ENCODE data around the gene INSM2. TPM values are rescaled to one million over a fixed set of nuclear protein-coding genes. Genes with fewer than 3 reads are reported as not detected.

INSM2 gene
- total and polyA plus RNA-seq, 5 donors: not detected

DNA sequence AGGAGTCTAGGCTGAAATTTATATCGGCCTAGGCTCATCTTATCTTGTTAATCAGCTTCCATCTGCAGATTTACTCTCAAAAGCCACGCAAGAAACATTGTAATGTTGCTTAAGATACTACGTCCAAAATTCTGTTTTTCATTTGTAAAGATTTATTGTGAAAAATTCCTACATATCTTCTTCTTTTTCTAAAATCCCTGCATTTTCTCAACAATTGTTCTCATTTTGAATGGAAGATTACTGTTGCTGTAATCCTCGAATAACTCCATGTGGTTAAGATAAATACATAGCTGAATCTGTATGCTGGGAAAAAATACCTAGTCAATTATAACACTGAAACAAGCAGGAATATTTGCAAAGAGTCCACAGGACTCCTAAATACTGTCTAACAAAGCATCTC lies 15.6 kb downstream of the INSM2 start:
- Histone ChIP-seq H3K9me3 (ENCODE audit: control insufficient read depth, low read length) (no peaks in the 10 kb centered on the region), H3K27ac (ENCODE audit: low read length) (no peak overlapping the region), H3K27me3 (ENCODE audit: control insufficient read depth, insufficient read depth) (no peaks in the 10 kb centered on the region), H3K4me1 (ENCODE audit: control insufficient read depth, insufficient read depth, low read length) (no peaks in the 10 kb centered on the region), H3K4me3 (ENCODE audit: low read length) (no peak overlapping the region)
- intact Hi-C loops (cut with DNase I): no loop called here
- no peak for ATAC-seq
- 90% methylated on average over 4 of the region's 4 CpGs for WGBS
- no peak for DNase-seq

DNA sequence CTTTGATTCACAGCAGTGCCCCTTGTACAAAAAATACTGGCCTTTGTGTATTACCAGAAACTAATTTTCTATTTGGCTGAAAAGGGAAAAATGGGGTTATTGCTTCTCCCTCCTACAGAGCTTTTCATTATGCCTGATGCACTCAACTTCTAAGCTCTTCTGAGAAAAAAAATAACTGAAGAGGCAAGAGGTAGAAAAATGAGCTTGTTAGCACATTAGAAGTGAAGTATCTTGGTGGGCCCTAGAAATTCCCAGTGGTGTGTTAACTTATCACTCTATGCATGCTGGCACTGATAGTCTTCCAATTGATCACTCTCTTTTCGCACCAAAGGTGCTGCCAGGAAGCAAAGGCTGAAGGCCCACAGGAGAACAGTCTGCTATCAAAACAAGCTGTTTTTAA lies 17.1 kb downstream of the INSM2 start:
- Histone ChIP-seq H3K27ac (ENCODE audit: low read length) (no peak overlapping the region), H3K4me3 (ENCODE audit: low read length) (no peak overlapping the region), H3K27me3 (ENCODE audit: control insufficient read depth, insufficient read depth) (no peaks in the 10 kb centered on the region), H3K4me1 (ENCODE audit: control insufficient read depth, insufficient read depth, low read length) (no peaks in the 10 kb centered on the region), H3K9me3 (ENCODE audit: control insufficient read depth, low read length) (no peaks in the 10 kb centered on the region)
- intact Hi-C loops (cut with DNase I): no loop called here
- WGBS: 97% methylated on average over 1 of the region's 1 CpG
- ATAC-seq (no peak), DNase-seq (no peak)

- intact Hi-C loops (cut with DNase I): no loop called here
- 30% methylated on average over 1 of the region's 1 CpG for WGBS
- no peaks in the 10 kb centered on the region for H3K27me3 ChIP-seq (ENCODE audit: control insufficient read depth, insufficient read depth)
- H3K9me3 ChIP-seq (ENCODE audit: control insufficient read depth, low read length): no peaks in the 10 kb centered on the region
- DNase-seq (no peak), ATAC-seq (peak in 1 of 2 donors; percentile 57)
- H3K27ac ChIP-seq (ENCODE audit: low read length): no peak overlapping the region
- no peaks in the 10 kb centered on the region for H3K4me1 ChIP-seq (ENCODE audit: control insufficient read depth, insufficient read depth, low read length)
- no peak overlapping the region for H3K4me3 ChIP-seq (ENCODE audit: low read length)
These were observed 19.8 kb downstream of the INSM2 start for GRCh38 chr14:35553808-35554207.

DNA sequence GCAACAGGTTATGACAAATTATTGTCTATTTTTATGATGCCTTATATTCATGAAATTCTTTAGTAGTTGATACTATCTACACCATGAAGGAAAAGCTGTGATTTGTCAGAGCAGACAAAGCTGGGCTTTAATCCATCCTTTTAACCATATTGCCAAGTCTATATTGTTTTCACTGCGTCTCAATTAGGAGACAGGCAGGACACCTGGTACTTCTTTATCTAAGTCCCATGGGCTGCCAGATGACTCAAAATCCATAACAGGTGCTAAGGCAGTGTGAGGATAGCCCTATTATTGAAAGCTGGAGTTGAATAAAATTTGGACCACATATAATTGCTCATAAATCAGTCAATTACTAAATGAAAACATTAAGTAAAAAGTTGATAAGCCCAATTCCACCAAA lies 22.6 kb downstream of the INSM2 start:
- DNase-seq (no peak), ATAC-seq (no peak)
- no peak overlapping the region for H3K27ac ChIP-seq (ENCODE audit: low read length)
- no peaks in the 10 kb centered on the region for H3K9me3 ChIP-seq (ENCODE audit: control insufficient read depth, low read length)
- H3K4me1 ChIP-seq (ENCODE audit: control insufficient read depth, insufficient read depth, low read length): no peaks in the 10 kb centered on the region
- 71% methylated on average over 1 of the region's 1 CpG for WGBS
- H3K27me3 ChIP-seq (ENCODE audit: control insufficient read depth, insufficient read depth): no peaks in the 10 kb centered on the region
- intact Hi-C loops (cut with DNase I): no loop called here
- no peak overlapping the region for H3K4me3 ChIP-seq (ENCODE audit: low read length)

DNA sequence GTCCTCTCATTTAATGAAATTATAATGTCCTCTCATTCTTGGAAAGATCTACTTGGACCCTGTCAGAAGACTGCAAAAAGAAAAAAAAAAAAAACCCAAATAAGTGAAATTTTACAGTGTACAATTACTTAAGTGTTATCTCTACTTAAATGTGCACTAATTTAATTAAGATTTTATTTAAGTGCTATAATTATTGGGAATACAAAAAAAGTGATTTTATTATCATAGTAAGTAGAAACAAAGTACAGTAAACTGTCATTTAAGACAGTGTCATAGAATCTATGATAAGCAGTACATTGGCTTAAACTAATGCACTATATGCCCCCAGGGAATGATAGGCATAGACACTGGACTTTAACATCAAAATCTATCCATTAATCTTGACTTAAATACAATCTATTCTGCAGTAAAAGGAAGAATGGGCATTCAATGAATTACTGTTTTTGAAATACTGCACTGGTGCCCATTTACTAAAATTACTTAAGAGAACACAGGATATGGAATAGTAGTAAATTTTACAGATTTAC lies 23.3 kb downstream of the INSM2 start:
- Histone ChIP-seq H3K4me1 (ENCODE audit: control insufficient read depth, insufficient read depth, low read length) (no peaks in the 10 kb centered on the region), H3K4me3 (ENCODE audit: low read length) (no peak overlapping the region), H3K27ac (ENCODE audit: low read length) (no peak overlapping the region), H3K9me3 (ENCODE audit: control insufficient read depth, low read length) (no peaks in the 10 kb centered on the region), H3K27me3 (ENCODE audit: control insufficient read depth, insufficient read depth) (no peaks in the 10 kb centered on the region)
- ATAC-seq (no peak), DNase-seq (no peak)
- intact Hi-C loops (cut with DNase I): no loop called here

GRCh38 chr14:35558680-35559079 lies 24.7 kb downstream of the INSM2 start:
- intact Hi-C loops (cut with DNase I): no loop called here
- 41% methylated on average over 2 of the region's 2 CpGs for WGBS
- ATAC-seq (no peak), DNase-seq (no peak)
- Histone ChIP-seq H3K27ac (ENCODE audit: low read length) (no peak overlapping the region), H3K4me1 (ENCODE audit: control insufficient read depth, insufficient read depth, low read length) (no peaks in the 10 kb centered on the region), H3K4me3 (ENCODE audit: low read length) (no peak overlapping the region), H3K9me3 (ENCODE audit: control insufficient read depth, low read length) (no peaks in the 10 kb centered on the region), H3K27me3 (ENCODE audit: control insufficient read depth, insufficient read depth) (no peaks in the 10 kb centered on the region)

DNA sequence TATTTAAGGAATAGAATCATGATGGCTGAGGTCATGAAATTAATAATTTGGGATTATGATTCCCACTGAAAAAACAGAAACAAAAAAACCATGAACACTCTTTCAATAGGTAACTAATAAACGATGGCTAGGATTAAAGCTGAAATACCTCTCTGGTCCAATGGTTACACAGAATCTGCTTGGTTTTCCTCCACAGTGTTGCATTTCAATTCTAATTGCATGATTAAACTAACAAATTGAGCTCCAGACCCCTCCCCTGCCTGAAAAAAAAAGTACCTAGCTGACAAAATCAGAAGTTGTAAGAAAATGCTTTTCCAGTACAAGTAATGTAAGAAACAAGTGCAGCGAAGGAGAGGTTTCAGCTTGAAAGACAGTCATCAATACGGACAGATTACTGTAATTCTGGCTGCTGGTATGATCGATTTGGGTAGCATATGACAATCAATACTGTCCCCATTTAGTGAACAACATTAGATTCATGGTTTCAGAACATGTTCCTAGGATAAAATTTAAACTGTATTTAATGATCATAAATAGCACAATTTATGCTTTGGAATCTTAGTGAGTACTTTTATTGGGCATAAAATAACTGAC lies 32.0 kb downstream of the INSM2 start:
- no peaks in the 10 kb centered on the region for H3K27me3 ChIP-seq (ENCODE audit: control insufficient read depth, insufficient read depth)
- 97% methylated on average over 4 of the region's 4 CpGs for WGBS
- intact Hi-C loops (cut with DNase I): no loop called here
- H3K9me3 ChIP-seq (ENCODE audit: control insufficient read depth, low read length): no peaks in the 10 kb centered on the region
- ATAC-seq (no peak), DNase-seq (no peak)
- H3K4me3 ChIP-seq (ENCODE audit: low read length): no peak overlapping the region
- no peak overlapping the region for H3K27ac ChIP-seq (ENCODE audit: low read length)
- no peaks in the 10 kb centered on the region for H3K4me1 ChIP-seq (ENCODE audit: control insufficient read depth, insufficient read depth, low read length)

- no peak for DNase-seq
- 96% methylated on average over 8 of the region's 8 CpGs for whole genome bisulfite sequencing
- intact Hi-C loops (cut with DNase I): no loop called here
- no peak overlapping the region for H3K27ac ChIP-seq (ENCODE audit: low read length)
- no peak overlapping the region for H3K4me3 ChIP-seq (ENCODE audit: low read length)
- no peaks in the 10 kb centered on the region for H3K27me3 ChIP-seq (ENCODE audit: control insufficient read depth, insufficient read depth)
- no peaks in the 10 kb centered on the region for H3K9me3 ChIP-seq (ENCODE audit: control insufficient read depth, low read length)
- no peaks in the 10 kb centered on the region for H3K4me1 ChIP-seq (ENCODE audit: control insufficient read depth, insufficient read depth, low read length)
- ATAC-seq: no peak
These were observed 37.6 kb downstream of the INSM2 start for GRCh38 chr14:35571598-35571997.

GRCh38 chr14:35573911-35574310 lies 39.9 kb downstream of the INSM2 start:
- DNase-seq (no peak), ATAC-seq (no peak)
- intact Hi-C loops (cut with DNase I): no loop called here
- WGBS: 75% methylated on average over 2 of the region's 2 CpGs
- Histone ChIP-seq H3K4me3 (ENCODE audit: low read length) (no peak overlapping the region), H3K27me3 (ENCODE audit: control insufficient read depth, insufficient read depth) (no peaks in the 10 kb centered on the region), H3K9me3 (ENCODE audit: control insufficient read depth, low read length) (no peaks in the 10 kb centered on the region), H3K27ac (ENCODE audit: low read length) (no peak overlapping the region), H3K4me1 (ENCODE audit: control insufficient read depth, insufficient read depth, low read length) (no peaks in the 10 kb centered on the region)

GRCh38 chr14:35576260-35576659 lies 42.3 kb downstream of the INSM2 start:
- H3K9me3 ChIP-seq (ENCODE audit: control insufficient read depth, low read length): no peaks in the 10 kb centered on the region
- no peak for ATAC-seq
- H3K4me1 ChIP-seq (ENCODE audit: control insufficient read depth, insufficient read depth, low read length): no peaks in the 10 kb centered on the region
- no peak overlapping the region for H3K4me3 ChIP-seq (ENCODE audit: low read length)
- DNase-seq: no peak
- intact Hi-C loops (cut with DNase I): no loop called here
- no peak overlapping the region for H3K27ac ChIP-seq (ENCODE audit: low read length)
- H3K27me3 ChIP-seq (ENCODE audit: control insufficient read depth, insufficient read depth): no peaks in the 10 kb centered on the region

DNA sequence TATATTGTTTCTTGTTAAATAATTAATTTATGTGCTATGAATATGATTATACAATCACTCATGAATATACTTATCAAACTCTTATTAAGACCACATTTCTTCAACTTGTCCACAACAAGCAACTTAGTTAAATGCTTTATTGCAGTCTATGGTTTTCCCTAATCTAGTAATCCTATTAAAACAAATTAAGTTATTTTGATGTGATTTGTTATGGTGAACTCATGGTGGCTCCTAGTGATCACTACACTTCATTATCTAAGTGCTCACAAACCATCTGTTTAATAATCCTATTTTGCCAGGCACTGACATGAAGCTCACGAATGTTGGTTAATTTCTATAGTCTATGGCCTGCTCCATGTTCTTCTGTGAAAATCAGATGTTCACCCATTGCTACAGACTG lies 42.9 kb downstream of the INSM2 start:
- ATAC-seq (no peak), DNase-seq (no peak)
- no peaks in the 10 kb centered on the region for H3K27me3 ChIP-seq (ENCODE audit: control insufficient read depth, insufficient read depth)
- no peak overlapping the region for H3K27ac ChIP-seq (ENCODE audit: low read length)
- intact Hi-C loops (cut with DNase I): no loop called here
- WGBS: 95% methylated on average over 1 of the region's 1 CpG
- H3K9me3 ChIP-seq (ENCODE audit: control insufficient read depth, low read length): no peaks in the 10 kb centered on the region
- H3K4me1 ChIP-seq (ENCODE audit: control insufficient read depth, insufficient read depth, low read length): no peaks in the 10 kb centered on the region
- H3K4me3 ChIP-seq (ENCODE audit: low read length): no peak overlapping the region

DNA sequence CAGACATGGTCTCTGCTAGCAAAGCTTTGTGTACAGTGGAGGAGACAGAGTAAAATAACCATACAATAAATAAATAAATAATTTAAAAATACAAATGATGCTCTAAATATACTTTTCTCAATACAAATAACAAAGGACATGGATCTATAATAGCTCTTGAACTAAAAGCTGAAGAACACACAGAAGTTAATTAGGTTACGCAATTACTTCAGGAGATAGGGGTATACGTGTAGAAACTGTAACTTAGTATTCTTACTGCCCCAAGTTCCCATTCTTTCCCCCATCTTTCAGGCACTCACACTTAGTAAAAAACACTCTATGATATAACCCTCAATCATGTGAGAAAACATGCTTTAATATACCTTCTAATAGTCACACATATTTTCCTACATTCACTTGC lies 44.2 kb downstream of the INSM2 start:
- Histone ChIP-seq H3K4me3 (ENCODE audit: low read length) (no peak overlapping the region), H3K27ac (ENCODE audit: low read length) (no peak overlapping the region), H3K27me3 (ENCODE audit: control insufficient read depth, insufficient read depth) (no peaks in the 10 kb centered on the region), H3K4me1 (ENCODE audit: control insufficient read depth, insufficient read depth, low read length) (no peaks in the 10 kb centered on the region), H3K9me3 (ENCODE audit: control insufficient read depth, low read length) (no peaks in the 10 kb centered on the region)
- intact Hi-C loops (cut with DNase I): no loop called here
- DNase-seq (no peak), ATAC-seq (no peak)
- WGBS: 89% methylated on average over 2 of the region's 2 CpGs
